BLaER1 treated with 17β-estradiol and CSF1 and Interleukin-3, amounts not matched to agents 10 nM and 100 nM (cell line): Measurements from ENCODE around the gene PLXNA2.

Experiments
- H3K27ac ChIP-seq, 11 experiments: shearing (Covaris generic); formaldehyde crosslinking; 2 replicates each; pipeline ENCODE4 v1.8.1; 2022
- H3K27me3 ChIP-seq, 11 experiments: shearing (Covaris generic); formaldehyde crosslinking; 2 replicates each; pipeline ENCODE4 v1.8.1; 2022
- H3K36me3 ChIP-seq, 11 experiments: shearing (Covaris generic); formaldehyde crosslinking; 2 replicates each; pipeline ENCODE4 v1.8.1; 2022
- H3K4me1 ChIP-seq, 10 experiments: shearing (Covaris generic); formaldehyde crosslinking; 2 replicates each; pipeline ENCODE4 v1.8.1; 2022
- H3K4me2 ChIP-seq, 11 experiments: shearing (Covaris generic); formaldehyde crosslinking; 2 replicates each; pipeline ENCODE4 v1.8.1; 2022
- H3K4me3 ChIP-seq, 10 experiments: shearing (Covaris generic); formaldehyde crosslinking; 2 replicates each; pipeline ENCODE4 v1.8.1; 2022
- H3K9ac ChIP-seq, 11 experiments: shearing (Covaris generic); formaldehyde crosslinking; 2 replicates each; pipeline ENCODE4 v1.8.1; 2022
- H3K9me3 ChIP-seq, 11 experiments: shearing (Covaris generic); formaldehyde crosslinking; replicated peaks in 1 of 11; 2 replicates each; pipeline ENCODE4 v1.8.1; 2022
- H4K20me1 ChIP-seq, 11 experiments: shearing (Covaris generic); formaldehyde crosslinking; 2 replicates each; pipeline ENCODE4 v1.8.1; 2022
- Cebpa-rat ChIP-seq, 11 experiments: shearing (Covaris generic); IDR thresholded peaks; 2 replicates each; pipeline ENCODE4 v1.8.1; 2022

The PLXNA2 gene

DNA sequence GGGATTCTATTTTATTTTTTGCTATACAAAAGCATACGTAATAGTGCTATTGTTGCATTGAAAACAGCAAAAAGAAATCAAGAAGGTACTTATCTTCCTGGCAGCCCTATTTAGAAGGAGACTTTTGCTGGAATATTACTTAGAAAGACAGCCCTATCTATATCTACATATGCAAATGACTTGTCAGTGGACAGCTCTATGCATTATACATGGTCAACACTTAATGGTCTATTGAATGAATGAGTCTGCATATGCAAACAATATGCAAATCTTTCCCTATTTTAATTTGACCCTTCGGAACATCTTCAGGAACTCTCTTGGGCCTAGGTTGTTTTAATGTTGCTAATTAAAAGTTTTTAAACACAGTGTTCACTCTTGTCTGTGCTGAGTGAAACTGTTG, 110.8 kb downstream of the PLXNA2 start:
- H3K27me3 ChIP-seq = no peaks in the 10 kb centered on the region
- no peaks in the 10 kb centered on the region for H4K20me1 ChIP-seq
- H3K36me3 ChIP-seq = no peaks in the 10 kb centered on the region
- no peaks in the 10 kb centered on the region for H3K9me3 ChIP-seq
- no peak overlapping the region for H3K4me2 ChIP-seq
- no peak overlapping the region for H3K4me3 ChIP-seq
- TF ChIP-seq Cebpa-rat (IDR thresholded peaks at IDR 0.05) = no peak
- no peak overlapping the region for H3K9ac ChIP-seq
- H3K4me1 ChIP-seq = peaks cover 0 to 5% (median 0%) of the 10 kb centered on the region in 10 experiments; a peak in 2 of 20 replicates
- no peak overlapping the region for H3K27ac ChIP-seq

GRCh38 chr1:208132287-208132882, 111.8 kb downstream of the PLXNA2 start:
- Histone ChIP-seq H3K4me1 (peaks cover 0 to 5% (median 0%) of the 10 kb centered on the region in 10 experiments; a peak in 2 of 20 replicates), H4K20me1 (no peaks in the 10 kb centered on the region), H3K27ac (no peak overlapping the region), H3K36me3 (no peaks in the 10 kb centered on the region), H3K4me2 (no peak overlapping the region), H3K9me3 (no peaks in the 10 kb centered on the region), H3K4me3 (no peak overlapping the region), H3K9ac (no peak overlapping the region), H3K27me3 (no peaks in the 10 kb centered on the region)
- TF ChIP-seq Cebpa-rat (IDR thresholded peaks at IDR 0.05) = no peak

- H4K20me1 ChIP-seq = no peaks in the 10 kb centered on the region
- no peaks in the 10 kb centered on the region for H3K9me3 ChIP-seq
- no peak overlapping the region for H3K27ac ChIP-seq
- no peaks in the 10 kb centered on the region for H3K27me3 ChIP-seq
- TF ChIP-seq Cebpa-rat (IDR thresholded peaks at IDR 0.05) = no peak
- H3K4me3 ChIP-seq = no peak overlapping the region
- H3K36me3 ChIP-seq = no peaks in the 10 kb centered on the region
- H3K9ac ChIP-seq = no peak overlapping the region
- H3K4me1 ChIP-seq = peaks cover 0 to 5% (median 0%) of the 10 kb centered on the region in 10 experiments; a peak in 2 of 20 replicates
- no peak overlapping the region for H3K4me2 ChIP-seq
Measured at GRCh38 chr1:208131621-208132286, 112.4 kb downstream of the PLXNA2 start.

DNA sequence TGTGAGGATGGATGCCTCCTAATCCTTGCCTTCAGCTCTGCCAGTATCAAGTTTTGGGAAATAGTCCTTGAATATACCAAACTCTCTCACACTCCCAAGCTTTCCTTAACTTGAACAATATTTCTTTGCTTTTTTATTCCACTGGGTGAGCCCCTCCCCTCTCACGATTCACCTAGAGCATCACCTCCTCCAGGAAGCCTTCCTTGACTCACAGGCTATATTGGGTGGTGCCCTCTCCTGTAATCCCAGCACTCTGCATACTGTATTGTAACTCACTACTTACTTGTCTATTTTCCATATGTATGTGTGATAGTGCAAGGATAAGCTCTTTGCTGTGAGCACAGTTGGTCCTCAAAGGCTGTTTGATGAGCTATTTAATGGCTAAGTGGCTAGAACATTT, 114.7 kb downstream of the PLXNA2 start:
- no peak for TF ChIP-seq Cebpa-rat (IDR thresholded peaks at IDR 0.05)
- Histone ChIP-seq H3K9me3 (no peaks in the 10 kb centered on the region), H3K36me3 (no peaks in the 10 kb centered on the region), H4K20me1 (no peaks in the 10 kb centered on the region), H3K27me3 (no peaks in the 10 kb centered on the region), H3K4me1 (peaks cover 0 to 12% (median 9%) of the 10 kb centered on the region in 10 experiments; a peak in 13 of 20 replicates), H3K4me3 (no peak overlapping the region), H3K27ac (no peak overlapping the region), H3K9ac (no peak overlapping the region), H3K4me2 (no peak overlapping the region)

- H3K27ac ChIP-seq = no peak overlapping the region
- no peaks in the 10 kb centered on the region for H4K20me1 ChIP-seq
- no peak for TF ChIP-seq Cebpa-rat (IDR thresholded peaks at IDR 0.05)
- H3K4me3 ChIP-seq = no peak overlapping the region
- H3K4me2 ChIP-seq = no peak overlapping the region
- no peak overlapping the region for H3K9ac ChIP-seq
- H3K36me3 ChIP-seq = no peaks in the 10 kb centered on the region
- no peaks in the 10 kb centered on the region for H3K9me3 ChIP-seq
- peaks cover 0 to 12% (median 9%) of the 10 kb centered on the region in 10 experiments; a peak in 13 of 20 replicates for H3K4me1 ChIP-seq
- H3K27me3 ChIP-seq = no peaks in the 10 kb centered on the region
Measured at GRCh38 chr1:208129060-208129459, 115.1 kb downstream of the PLXNA2 start.

DNA sequence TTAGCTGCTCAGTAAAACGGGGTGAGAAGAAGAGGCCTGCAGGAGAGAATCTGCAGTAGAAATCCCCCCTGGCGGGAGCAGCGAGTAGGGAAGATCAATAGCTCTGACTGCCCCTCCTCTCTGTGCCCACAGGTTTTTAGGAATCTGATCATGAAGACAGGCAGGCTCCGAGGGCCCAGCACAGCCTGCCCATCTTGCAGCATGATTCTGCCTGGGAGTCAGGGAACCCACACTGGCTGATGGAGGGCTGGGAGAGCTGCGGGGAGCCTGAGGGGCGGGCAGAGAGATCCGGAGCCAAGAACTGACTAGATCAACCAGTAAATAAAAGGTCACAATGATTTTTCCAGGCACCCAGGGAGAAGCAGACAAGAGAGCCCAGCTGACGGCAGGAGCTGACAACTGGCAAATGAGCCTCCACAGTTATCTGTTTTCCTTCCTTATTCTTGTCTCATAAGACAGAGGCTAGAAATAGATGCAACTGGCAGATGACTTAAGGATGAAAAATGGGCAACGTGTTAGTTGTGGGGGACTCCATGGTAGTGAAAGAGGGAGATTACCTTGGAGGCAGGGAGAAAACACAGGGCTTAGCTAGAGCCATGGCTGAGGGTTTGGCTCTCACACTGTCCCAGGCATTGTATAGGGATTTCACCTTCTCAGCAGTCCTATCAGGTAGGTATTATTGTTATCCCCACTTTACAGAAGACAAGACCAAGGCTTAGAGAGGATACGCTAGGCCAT, 116.2 kb downstream of the PLXNA2 start:
- no peak for TF ChIP-seq Cebpa-rat (IDR thresholded peaks at IDR 0.05)
- Histone ChIP-seq H3K36me3 (no peaks in the 10 kb centered on the region), H3K4me1 (peaks cover under 1 to 12% (median 9%) of the 10 kb centered on the region in 10 experiments; a peak in 16 of 20 replicates), H3K4me3 (no peak overlapping the region), H3K27ac (no peak overlapping the region), H3K9me3 (no peaks in the 10 kb centered on the region), H3K27me3 (no peaks in the 10 kb centered on the region), H3K9ac (no peak overlapping the region), H3K4me2 (no peak overlapping the region), H4K20me1 (no peaks in the 10 kb centered on the region)

GRCh38 chr1:208127284-208127683, 116.9 kb downstream of the PLXNA2 start:
- Histone ChIP-seq H3K4me3 (no peak overlapping the region), H3K4me1 (peaks cover 5 to 13% (median 10%) of the 10 kb centered on the region in 10 experiments; a peak in 17 of 20 replicates), H3K36me3 (no peaks in the 10 kb centered on the region), H3K9ac (no peak overlapping the region), H3K9me3 (no peaks in the 10 kb centered on the region), H3K27ac (no peak overlapping the region), H3K4me2 (no peak overlapping the region), H4K20me1 (no peaks in the 10 kb centered on the region), H3K27me3 (no peaks in the 10 kb centered on the region)
- TF ChIP-seq Cebpa-rat (IDR thresholded peaks at IDR 0.05) = no peak

- Histone ChIP-seq H3K9ac (no peak overlapping the region), H3K4me2 (peak overlapping the region in 8 of 11 experiments; percentile 18 to 59 (median 34); a peak in 15 of 22 replicates), H3K27ac (no peak overlapping the region), H3K4me3 (no peak overlapping the region), H3K4me1 (peaks cover 5 to 13% (median 10%) of the 10 kb centered on the region in 10 experiments; a peak in 17 of 20 replicates), H3K36me3 (no peaks in the 10 kb centered on the region), H3K27me3 (no peaks in the 10 kb centered on the region), H3K9me3 (no peaks in the 10 kb centered on the region), H4K20me1 (no peaks in the 10 kb centered on the region)
- TF ChIP-seq Cebpa-rat (IDR thresholded peaks at IDR 0.05) = no peak
Measured at GRCh38 chr1:208126108-208126507, 118.1 kb downstream of the PLXNA2 start.

DNA sequence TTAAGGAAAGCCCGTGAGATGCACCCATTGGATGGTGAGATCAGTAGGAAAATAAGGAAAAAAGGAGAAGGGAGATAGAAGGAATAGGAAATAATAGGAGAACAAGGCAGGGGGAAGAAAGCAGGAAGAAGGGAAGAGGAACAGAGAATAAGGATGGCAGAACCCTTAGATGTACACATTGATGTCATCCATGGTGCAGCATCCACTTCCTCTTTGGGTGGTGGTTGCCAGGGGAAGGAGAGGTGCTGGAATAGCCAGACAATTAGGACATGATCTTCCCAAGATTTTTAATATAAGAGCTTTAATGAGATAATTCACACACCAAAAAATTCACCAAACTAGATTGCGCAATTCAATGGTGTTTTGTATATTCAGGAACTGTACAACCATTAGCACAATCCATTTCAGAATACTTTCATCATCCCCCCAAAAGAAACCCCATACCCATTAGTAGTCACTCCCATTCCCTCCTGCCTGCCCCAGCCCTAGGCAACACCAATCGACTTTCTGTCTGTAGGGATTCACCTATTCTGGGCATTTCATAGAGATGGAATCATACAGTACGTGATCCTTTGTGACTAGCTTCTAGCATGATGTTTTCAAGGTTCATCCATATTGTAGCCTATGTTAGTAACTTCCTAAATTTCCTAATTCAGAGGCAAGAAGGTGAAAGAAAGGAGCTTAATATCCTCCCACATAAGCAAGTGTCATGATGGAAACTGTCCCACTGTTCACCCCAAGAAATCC, 121.4 kb downstream of the PLXNA2 start:
- peaks cover 5 to 27% (median 19%) of the 10 kb centered on the region in 10 experiments; a peak in 18 of 20 replicates for H3K4me1 ChIP-seq
- no peak overlapping the region for H3K4me3 ChIP-seq
- H3K27me3 ChIP-seq = no peaks in the 10 kb centered on the region
- no peak overlapping the region for H3K27ac ChIP-seq
- TF ChIP-seq Cebpa-rat (IDR thresholded peaks at IDR 0.05) = peak; percentile 49 to 97 (median 90); a peak in 20 of 22 replicates
- no peak overlapping the region for H3K9ac ChIP-seq
- H3K4me2 ChIP-seq = no peak overlapping the region; a peak in 1 of 22 replicates
- H4K20me1 ChIP-seq = no peaks in the 10 kb centered on the region
- no peaks in the 10 kb centered on the region for H3K36me3 ChIP-seq
- no peaks in the 10 kb centered on the region for H3K9me3 ChIP-seq
